ENCODE data around the gene CYBC1.

The CYBC1 gene

DNA sequence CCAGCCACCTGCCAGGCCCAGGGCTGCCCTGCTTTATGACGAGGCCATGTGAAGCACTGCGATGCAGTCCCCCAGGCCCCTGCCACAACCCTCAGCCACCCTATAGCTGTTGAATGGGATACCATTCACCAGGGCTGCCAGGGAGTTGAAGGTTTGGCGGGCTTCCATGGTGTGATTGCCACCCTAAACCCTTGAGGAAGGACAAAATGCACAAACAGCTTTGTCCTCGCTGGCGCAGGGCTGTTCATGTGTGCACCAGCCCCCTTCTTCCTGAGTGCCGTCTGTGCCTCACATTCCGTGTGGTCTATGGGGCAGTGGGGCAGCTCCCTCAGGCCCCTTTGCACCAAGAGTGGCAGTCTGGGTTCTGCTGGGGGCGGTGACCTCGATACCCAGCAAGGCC lies 33.3 kb upstream of the CYBC1 start:
- Histone ChIP-seq H3K27ac (ENCODE audit: low read depth, low read length) (no peak overlapping the region), H3K4me1 (ENCODE audit: control insufficient read depth, low read depth, low read length) (no peaks in the 10 kb centered on the region), H2BK5ac (ENCODE audit: low read length) (no peak overlapping the region), H3K18ac (ENCODE audit: low read length) (no peak overlapping the region), H3K79me1 (ENCODE audit: low read length) (no peaks in the 10 kb centered on the region), H3K4ac (ENCODE audit: low read depth, low read length) (no peak overlapping the region), H3K36me3 (ENCODE audit: control insufficient read depth, insufficient read depth, low read length) (peaks cover 7% of the 10 kb centered on the region), H3K9ac (ENCODE audit: low read length) (no peak overlapping the region), H4K5ac (ENCODE audit: low read length) (no peak overlapping the region), H3K4me2 (ENCODE audit: low read length) (no peak overlapping the region), H3K56ac (ENCODE audit: low read length) (no peak overlapping the region), H3K23ac (ENCODE audit: low read length) (no peak overlapping the region), H4K8ac (ENCODE audit: low read depth, low read length) (no peak overlapping the region), H3K27me3 (ENCODE audit: insufficient read depth, low read length, poor library complexity) (no peaks in the 10 kb centered on the region), H2AK5ac (ENCODE audit: low read length) (no peak overlapping the region), H3K79me2 (ENCODE audit: control insufficient read depth, insufficient read depth, low read length) (no peaks in the 10 kb centered on the region), H2BK15ac (replicated peaks; ENCODE audit: low read depth) (no peak overlapping the region), H3K4me3 (ENCODE audit: low read length) (no peak overlapping the region), H2BK120ac (ENCODE audit: low read depth, low read length) (no peak overlapping the region)
- no peak for DNase-seq
- no CpG with 5 or more reads among the region's 9 CpGs for WGBS (ENCODE audit: extremely low coverage, insufficient coverage, low lambda C conversion rate)

DNA sequence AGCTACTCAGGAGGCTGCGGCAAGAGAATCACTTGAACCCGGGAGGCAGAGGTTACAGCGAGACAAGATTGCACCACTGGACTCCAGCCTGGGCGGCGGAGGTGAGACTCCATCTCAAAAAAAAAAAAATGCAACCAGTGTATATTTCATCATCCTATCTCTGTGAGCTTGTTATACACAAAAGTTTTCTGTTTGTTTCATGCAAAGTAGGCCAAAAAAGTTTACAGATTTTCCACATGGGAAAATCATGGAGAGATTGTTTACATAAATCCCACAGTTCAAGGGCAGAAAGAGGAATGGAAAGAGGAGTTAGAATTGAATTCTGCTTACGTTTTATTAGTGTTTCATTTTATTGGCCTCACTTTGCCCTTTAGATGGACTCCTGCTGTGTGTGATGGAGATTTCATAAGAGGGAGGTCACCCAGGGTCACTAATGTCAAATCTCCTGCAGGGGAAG lies 32.7 kb upstream of the CYBC1 start:
- H3K27me3 ChIP-seq (ENCODE audit: insufficient read depth, low read length, poor library complexity), result no peaks in the 10 kb centered on the region
- no peak overlapping the region for H2BK5ac ChIP-seq (ENCODE audit: low read length)
- H3K4me1 ChIP-seq (ENCODE audit: control insufficient read depth, low read depth, low read length), result no peaks in the 10 kb centered on the region
- H3K23ac ChIP-seq (ENCODE audit: low read length), result no peak overlapping the region
- no CpG with 5 or more reads among the region's 6 CpGs for WGBS (ENCODE audit: extremely low coverage, insufficient coverage, low lambda C conversion rate)
- H3K4ac ChIP-seq (ENCODE audit: low read depth, low read length), result no peak overlapping the region
- no peak overlapping the region for H2BK120ac ChIP-seq (ENCODE audit: low read depth, low read length)
- H3K27ac ChIP-seq (ENCODE audit: low read depth, low read length), result no peak overlapping the region
- H3K36me3 ChIP-seq (ENCODE audit: control insufficient read depth, insufficient read depth, low read length), result peaks cover 7% of the 10 kb centered on the region
- no peak overlapping the region for H3K4me3 ChIP-seq (ENCODE audit: low read length)
- H2BK15ac ChIP-seq (replicated peaks; ENCODE audit: low read depth), result no peak overlapping the region
- no peak for DNase-seq
- H3K79me2 ChIP-seq (ENCODE audit: control insufficient read depth, insufficient read depth, low read length), result no peaks in the 10 kb centered on the region
- no peak overlapping the region for H3K18ac ChIP-seq (ENCODE audit: low read length)
- no peak overlapping the region for H4K5ac ChIP-seq (ENCODE audit: low read length)
- H3K56ac ChIP-seq (ENCODE audit: low read length), result no peak overlapping the region
- H4K8ac ChIP-seq (ENCODE audit: low read depth, low read length), result no peak overlapping the region
- no peak overlapping the region for H3K4me2 ChIP-seq (ENCODE audit: low read length)
- no peak overlapping the region for H2AK5ac ChIP-seq (ENCODE audit: low read length)
- H3K9ac ChIP-seq (ENCODE audit: low read length), result no peak overlapping the region
- H3K79me1 ChIP-seq (ENCODE audit: low read length), result no peaks in the 10 kb centered on the region

DNA sequence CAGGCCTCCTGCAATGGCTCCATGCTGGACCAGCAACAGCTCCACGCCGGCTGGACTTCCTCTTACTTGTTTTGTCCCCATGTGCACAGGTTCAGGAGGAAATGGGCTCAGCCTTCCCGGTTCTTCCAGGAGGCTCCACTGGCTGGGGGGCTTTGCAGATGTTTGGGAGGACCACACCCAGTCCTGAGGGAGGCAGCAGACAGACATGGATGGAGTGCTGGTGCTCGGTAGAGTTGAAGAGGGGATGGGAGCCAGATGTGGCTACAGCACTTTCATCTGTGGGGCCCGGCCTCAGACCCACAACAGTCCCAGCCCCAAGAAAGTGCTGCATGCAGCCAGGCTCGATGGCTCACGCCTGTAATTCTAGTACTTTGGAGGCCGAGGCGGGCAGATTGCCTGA lies 29.8 kb upstream of the CYBC1 start:
- Histone ChIP-seq H2AK5ac (ENCODE audit: low read length) (no peak overlapping the region), H3K56ac (ENCODE audit: low read length) (no peak overlapping the region), H3K4me2 (ENCODE audit: low read length) (no peak overlapping the region), H2BK5ac (ENCODE audit: low read length) (no peak overlapping the region), H3K4ac (ENCODE audit: low read depth, low read length) (no peak overlapping the region), H2BK120ac (ENCODE audit: low read depth, low read length) (no peak overlapping the region), H3K27ac (ENCODE audit: low read depth, low read length) (no peak overlapping the region), H4K8ac (ENCODE audit: low read depth, low read length) (no peak overlapping the region), H3K18ac (ENCODE audit: low read length) (no peak overlapping the region), H3K23ac (ENCODE audit: low read length) (no peak overlapping the region), H3K79me2 (ENCODE audit: control insufficient read depth, insufficient read depth, low read length) (no peaks in the 10 kb centered on the region), H4K5ac (ENCODE audit: low read length) (no peak overlapping the region), H3K36me3 (ENCODE audit: control insufficient read depth, insufficient read depth, low read length) (peaks cover 4% of the 10 kb centered on the region), H3K9ac (ENCODE audit: low read length) (no peak overlapping the region), H2BK15ac (replicated peaks; ENCODE audit: low read depth) (no peak overlapping the region), H3K27me3 (ENCODE audit: insufficient read depth, low read length, poor library complexity) (no peaks in the 10 kb centered on the region), H3K79me1 (ENCODE audit: low read length) (no peaks in the 10 kb centered on the region), H3K4me3 (ENCODE audit: low read length) (no peak overlapping the region), H3K4me1 (ENCODE audit: control insufficient read depth, low read depth, low read length) (no peaks in the 10 kb centered on the region)
- WGBS (ENCODE audit: extremely low coverage, insufficient coverage, low lambda C conversion rate), result no CpG with 5 or more reads among the region's 9 CpGs
- DNase-seq, result no peak

DNA sequence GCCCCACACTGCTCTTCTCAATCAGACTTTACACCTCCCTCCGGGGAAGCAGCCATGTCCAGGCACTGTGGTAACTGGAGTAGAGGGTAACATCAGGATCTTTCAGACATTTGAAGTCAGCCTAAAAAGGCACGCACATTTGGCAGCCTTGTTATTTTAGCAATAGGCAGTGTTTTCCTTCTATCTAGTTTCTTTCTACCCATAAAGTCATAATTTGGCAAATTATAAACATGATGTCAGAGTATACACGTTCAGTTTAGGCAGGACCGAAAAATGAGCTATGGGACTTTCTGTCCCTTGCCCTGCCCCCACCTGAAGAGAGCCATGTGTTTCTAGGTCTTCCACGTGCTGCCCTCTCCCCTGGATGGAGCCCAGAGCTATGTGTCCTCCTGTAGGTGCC lies 29.1 kb upstream of the CYBC1 start:
- Histone ChIP-seq H3K18ac (ENCODE audit: low read length) (no peak overlapping the region), H3K79me2 (ENCODE audit: control insufficient read depth, insufficient read depth, low read length) (no peaks in the 10 kb centered on the region), H2BK5ac (ENCODE audit: low read length) (no peak overlapping the region), H2AK5ac (ENCODE audit: low read length) (no peak overlapping the region), H2BK15ac (replicated peaks; ENCODE audit: low read depth) (no peak overlapping the region), H3K4me3 (ENCODE audit: low read length) (no peak overlapping the region), H3K4me2 (ENCODE audit: low read length) (no peak overlapping the region), H3K9ac (ENCODE audit: low read length) (no peak overlapping the region), H3K4ac (ENCODE audit: low read depth, low read length) (no peak overlapping the region), H4K8ac (ENCODE audit: low read depth, low read length) (no peak overlapping the region), H3K4me1 (ENCODE audit: control insufficient read depth, low read depth, low read length) (no peaks in the 10 kb centered on the region), H4K5ac (ENCODE audit: low read length) (no peak overlapping the region), H3K36me3 (ENCODE audit: control insufficient read depth, insufficient read depth, low read length) (peaks cover 4% of the 10 kb centered on the region), H3K27ac (ENCODE audit: low read depth, low read length) (no peak overlapping the region), H3K56ac (ENCODE audit: low read length) (no peak overlapping the region), H3K27me3 (ENCODE audit: insufficient read depth, low read length, poor library complexity) (no peaks in the 10 kb centered on the region), H3K79me1 (ENCODE audit: low read length) (no peaks in the 10 kb centered on the region), H2BK120ac (ENCODE audit: low read depth, low read length) (no peak overlapping the region), H3K23ac (ENCODE audit: low read length) (no peak overlapping the region)
- DNase-seq, result no peak
- WGBS (ENCODE audit: extremely low coverage, insufficient coverage, low lambda C conversion rate), result no CpG with 5 or more reads among the region's 5 CpGs

DNA sequence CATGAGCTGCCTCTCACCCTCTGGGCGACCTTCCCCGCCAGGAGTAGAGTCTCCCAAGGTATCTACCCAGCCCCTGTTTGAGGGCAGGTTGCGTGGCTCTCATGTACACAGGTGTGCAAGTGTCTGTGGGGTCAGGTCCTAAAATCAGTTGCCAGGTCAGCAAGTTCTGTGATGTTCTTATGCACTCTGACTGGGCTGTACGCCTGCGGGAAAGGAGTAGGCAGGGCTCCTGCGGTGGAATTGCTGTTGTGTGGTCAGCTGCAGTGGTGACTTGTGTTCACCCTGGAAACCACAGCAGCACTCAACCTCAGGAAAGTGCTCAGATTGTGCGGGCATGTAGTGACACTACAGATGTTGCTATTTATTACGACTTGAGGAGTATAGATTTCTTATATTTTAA lies 27.4 kb upstream of the CYBC1 start:
- H3K27me3 ChIP-seq (ENCODE audit: insufficient read depth, low read length, poor library complexity), result no peaks in the 10 kb centered on the region
- H4K8ac ChIP-seq (ENCODE audit: low read depth, low read length), result no peak overlapping the region
- no peak overlapping the region for H2AK5ac ChIP-seq (ENCODE audit: low read length)
- H3K23ac ChIP-seq (ENCODE audit: low read length), result no peak overlapping the region
- DNase-seq, result no peak
- no peak overlapping the region for H3K27ac ChIP-seq (ENCODE audit: low read depth, low read length)
- H2BK15ac ChIP-seq (replicated peaks; ENCODE audit: low read depth), result no peak overlapping the region
- no peaks in the 10 kb centered on the region for H3K79me2 ChIP-seq (ENCODE audit: control insufficient read depth, insufficient read depth, low read length)
- no peak overlapping the region for H3K56ac ChIP-seq (ENCODE audit: low read length)
- H3K79me1 ChIP-seq (ENCODE audit: low read length), result no peaks in the 10 kb centered on the region
- no peak overlapping the region for H3K4ac ChIP-seq (ENCODE audit: low read depth, low read length)
- no peak overlapping the region for H4K5ac ChIP-seq (ENCODE audit: low read length)
- peaks cover 4% of the 10 kb centered on the region for H3K36me3 ChIP-seq (ENCODE audit: control insufficient read depth, insufficient read depth, low read length)
- no peaks in the 10 kb centered on the region for H3K4me1 ChIP-seq (ENCODE audit: control insufficient read depth, low read depth, low read length)
- WGBS (ENCODE audit: extremely low coverage, insufficient coverage, low lambda C conversion rate), result no CpG with 5 or more reads among the region's 8 CpGs
- no peak overlapping the region for H2BK5ac ChIP-seq (ENCODE audit: low read length)
- H3K9ac ChIP-seq (ENCODE audit: low read length), result no peak overlapping the region
- H3K4me2 ChIP-seq (ENCODE audit: low read length), result no peak overlapping the region
- no peak overlapping the region for H3K18ac ChIP-seq (ENCODE audit: low read length)
- H2BK120ac ChIP-seq (ENCODE audit: low read depth, low read length), result no peak overlapping the region
- H3K4me3 ChIP-seq (ENCODE audit: low read length), result no peak overlapping the region

DNA sequence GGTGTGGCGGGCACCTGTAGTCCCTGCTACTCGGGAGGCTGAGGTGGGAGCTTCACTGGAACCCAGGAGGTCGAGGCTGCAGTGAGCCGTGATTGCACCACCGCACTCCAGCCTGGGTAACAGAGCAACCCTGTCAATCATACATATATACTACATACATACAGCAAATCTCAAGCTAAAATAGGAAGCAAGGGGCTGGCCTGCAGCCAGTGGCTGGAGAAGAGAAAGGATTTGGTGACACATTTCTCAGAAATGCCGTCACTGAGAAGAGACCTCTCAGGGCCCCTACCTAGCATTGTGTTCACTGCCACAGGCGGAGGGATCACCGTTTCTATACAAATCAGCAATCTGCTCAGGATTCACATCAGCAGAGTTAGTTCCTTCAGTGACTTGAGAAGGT lies 24.9 kb upstream of the CYBC1 start:
- Histone ChIP-seq H4K8ac (ENCODE audit: low read depth, low read length) (no peak overlapping the region), H3K79me1 (ENCODE audit: low read length) (no peaks in the 10 kb centered on the region), H3K36me3 (ENCODE audit: control insufficient read depth, insufficient read depth, low read length) (peaks cover 2% of the 10 kb centered on the region), H3K4me1 (ENCODE audit: control insufficient read depth, low read depth, low read length) (no peaks in the 10 kb centered on the region), H3K27ac (ENCODE audit: low read depth, low read length) (no peak overlapping the region), H3K9ac (ENCODE audit: low read length) (no peak overlapping the region), H2BK120ac (ENCODE audit: low read depth, low read length) (no peak overlapping the region), H3K23ac (ENCODE audit: low read length) (no peak overlapping the region), H3K4ac (ENCODE audit: low read depth, low read length) (no peak overlapping the region), H2AK5ac (ENCODE audit: low read length) (no peak overlapping the region), H3K79me2 (ENCODE audit: control insufficient read depth, insufficient read depth, low read length) (no peaks in the 10 kb centered on the region), H3K27me3 (ENCODE audit: insufficient read depth, low read length, poor library complexity) (no peaks in the 10 kb centered on the region), H2BK5ac (ENCODE audit: low read length) (no peak overlapping the region), H3K4me3 (ENCODE audit: low read length) (no peak overlapping the region), H2BK15ac (replicated peaks; ENCODE audit: low read depth) (no peak overlapping the region), H3K4me2 (ENCODE audit: low read length) (no peak overlapping the region), H3K56ac (ENCODE audit: low read length) (no peak overlapping the region), H3K18ac (ENCODE audit: low read length) (no peak overlapping the region), H4K5ac (ENCODE audit: low read length) (no peak overlapping the region)
- no peak for DNase-seq
- no CpG with 5 or more reads among the region's 8 CpGs for WGBS (ENCODE audit: extremely low coverage, insufficient coverage, low lambda C conversion rate)
